Ovary (tissue), 3 donors: ENCODE data around the gene WEE2.

ENCODE experiments used
- POLR2A ChIP-seq: fragments of 450-650 bp; IDR thresholded peaks from one replicate; pipeline ENCODE4 v1.6.1; 2017; ENCODE audit warnings: antibody characterized with exemption, mild to moderate bottlenecking, moderate library complexity
- TF ChIP-seq, protein P1 (sequence below), 3 donors: fragments of 450-650 bp in 2 of 3; fragments of 200-600 bp in 1 of 3; IDR thresholded peaks; one replicate each; pipeline versions ENCODE4 v1.5.1 to v1.8.0; 2016 to 2022; ENCODE audit warnings: antibody characterized with exemption in 3 of 3, mild to moderate bottlenecking in 1 of 3
- donor health status: DM: no; HTN: no; CAD: no.

DNA sequence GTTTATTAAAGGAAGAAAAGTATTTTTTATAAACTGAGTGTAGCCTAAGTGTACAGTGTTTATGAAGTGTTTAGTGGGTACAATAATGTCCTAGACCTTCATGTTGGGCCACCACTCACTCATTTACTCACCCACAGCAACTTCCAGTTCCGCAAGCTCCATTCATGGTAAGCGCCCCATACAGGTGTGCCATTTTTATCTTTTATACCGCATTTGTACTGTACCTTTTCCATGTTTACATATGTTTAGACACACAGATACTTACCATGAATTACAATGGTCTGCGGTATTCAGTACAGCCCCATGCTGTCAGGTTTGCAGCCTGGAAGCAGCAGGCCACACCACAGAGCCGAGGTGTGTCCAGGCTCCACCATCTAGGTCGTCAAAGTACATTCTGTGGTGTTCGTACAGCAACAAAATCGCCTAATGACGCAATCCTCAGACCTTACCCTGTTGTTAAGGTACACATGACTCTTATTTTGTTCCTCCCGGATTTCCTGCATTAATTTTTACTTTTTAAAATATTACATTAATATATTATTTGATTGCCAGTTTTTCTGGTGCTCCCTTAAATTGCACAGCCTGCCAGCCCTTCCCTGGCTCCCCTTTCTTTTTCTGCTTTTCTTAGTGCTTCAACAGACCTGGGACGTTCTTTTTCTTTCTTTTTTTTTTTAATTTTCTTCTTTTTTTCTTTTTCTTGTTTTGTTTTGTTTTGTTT lies 29.1 kb downstream of the WEE2 start:
- TF ChIP-seq, protein P1, sequence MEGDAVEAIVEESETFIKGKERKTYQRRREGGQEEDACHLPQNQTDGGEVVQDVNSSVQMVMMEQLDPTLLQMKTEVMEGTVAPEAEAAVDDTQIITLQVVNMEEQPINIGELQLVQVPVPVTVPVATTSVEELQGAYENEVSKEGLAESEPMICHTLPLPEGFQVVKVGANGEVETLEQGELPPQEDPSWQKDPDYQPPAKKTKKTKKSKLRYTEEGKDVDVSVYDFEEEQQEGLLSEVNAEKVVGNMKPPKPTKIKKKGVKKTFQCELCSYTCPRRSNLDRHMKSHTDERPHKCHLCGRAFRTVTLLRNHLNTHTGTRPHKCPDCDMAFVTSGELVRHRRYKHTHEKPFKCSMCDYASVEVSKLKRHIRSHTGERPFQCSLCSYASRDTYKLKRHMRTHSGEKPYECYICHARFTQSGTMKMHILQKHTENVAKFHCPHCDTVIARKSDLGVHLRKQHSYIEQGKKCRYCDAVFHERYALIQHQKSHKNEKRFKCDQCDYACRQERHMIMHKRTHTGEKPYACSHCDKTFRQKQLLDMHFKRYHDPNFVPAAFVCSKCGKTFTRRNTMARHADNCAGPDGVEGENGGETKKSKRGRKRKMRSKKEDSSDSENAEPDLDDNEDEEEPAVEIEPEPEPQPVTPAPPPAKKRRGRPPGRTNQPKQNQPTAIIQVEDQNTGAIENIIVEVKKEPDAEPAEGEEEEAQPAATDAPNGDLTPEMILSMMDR (IDR thresholded peaks at IDR 0.05) = no peak
- no peak for TF ChIP-seq POLR2A
